Esophagus (tissue), 2 donors: ENCODE data around the gene ZBTB20. TPM values are rescaled to one million over a fixed set of nuclear protein-coding genes. Genes with fewer than 3 reads are reported as not detected.

ENCODE experiments used
- H3K27ac ChIP-seq, 2 donors: one replicate each; pipeline ENCODE4 v1.5.1; 2013; ENCODE audit warnings: low read depth in 2 of 2, mild to moderate bottlenecking in 2 of 2, inconsistent platforms in 1 of 2, low read length in 1 of 2, moderate library complexity in 1 of 2
- H3K27me3 ChIP-seq, 2 donors: one replicate each; pipeline ENCODE4 v1.6.1; 2013; ENCODE audit warnings: low read length in 2 of 2, control low read depth in 1 of 2, mild to moderate bottlenecking in 1 of 2; ENCODE audit not compliant: insufficient read depth in 2 of 2, control insufficient read depth in 1 of 2
- H3K36me3 ChIP-seq, 2 donors: one replicate each; pipeline ENCODE4 v1.6.1; 2013; ENCODE audit warnings: low read length in 1 of 2; ENCODE audit not compliant: control insufficient read depth in 2 of 2, insufficient read depth in 2 of 2
- H3K4me1 ChIP-seq, 2 donors: one replicate each; pipeline ENCODE4 v1.6.1; 2013; ENCODE audit warnings: low read length in 1 of 2; ENCODE audit not compliant: control insufficient read depth in 2 of 2, insufficient read depth in 2 of 2
- H3K4me3 ChIP-seq, 2 donors: one replicate each; pipeline ENCODE4 v1.5.1; 2013; ENCODE audit warnings: low read length in 2 of 2, mild to moderate bottlenecking in 2 of 2, low read depth in 1 of 2, moderate library complexity in 1 of 2
- H3K9me3 ChIP-seq, 2 donors: one replicate each; pipeline ENCODE4 v1.6.1; 2013; ENCODE audit warnings: mild to moderate bottlenecking in 2 of 2, low read depth in 1 of 2, low read length in 1 of 2, moderate library complexity in 1 of 2; ENCODE audit not compliant: control insufficient read depth in 2 of 2, insufficient read depth in 1 of 2
- WGBS, 2 donors: extraction: QIAGEN DNeasy Blood & Tissue Kit; methylation state at CpG; one replicate each; pipeline ENCODE4 v1.1.7; 2013; 5-methylcytosine and 5-hydroxymethylcytosine counted together
- polyA plus RNA-seq, 2 donors: library from polyadenylated mRNA; stranded (reverse); fragments of 200-250 nt; gene quantifications; one replicate each; pipeline ENCODE4 v1.2.3, GENCODE V29; 2013
- donor health status: healthy with polysubstance abuse.
- donor health status: Bipolar disorder and iron deficiency.

ZBTB20 gene
- polyA plus RNA-seq, 2 donors, result 0.16 to 1.3 TPM

GRCh38 chr3:114839476-114839875, 307.6 kb downstream of the ZBTB20 start:
- H3K4me1 ChIP-seq, result no peaks in the 10 kb centered on the region
- no peaks in the 10 kb centered on the region for H3K9me3 ChIP-seq
- no peak overlapping the region for H3K4me3 ChIP-seq
- no peak overlapping the region for H3K27ac ChIP-seq
- 86 to 92% methylated on average over 2 of the region's 2 CpGs for WGBS, 2 donors
- H3K27me3 ChIP-seq, result no peaks in the 10 kb centered on the region
- H3K36me3 ChIP-seq, result no peaks in the 10 kb centered on the region

DNA sequence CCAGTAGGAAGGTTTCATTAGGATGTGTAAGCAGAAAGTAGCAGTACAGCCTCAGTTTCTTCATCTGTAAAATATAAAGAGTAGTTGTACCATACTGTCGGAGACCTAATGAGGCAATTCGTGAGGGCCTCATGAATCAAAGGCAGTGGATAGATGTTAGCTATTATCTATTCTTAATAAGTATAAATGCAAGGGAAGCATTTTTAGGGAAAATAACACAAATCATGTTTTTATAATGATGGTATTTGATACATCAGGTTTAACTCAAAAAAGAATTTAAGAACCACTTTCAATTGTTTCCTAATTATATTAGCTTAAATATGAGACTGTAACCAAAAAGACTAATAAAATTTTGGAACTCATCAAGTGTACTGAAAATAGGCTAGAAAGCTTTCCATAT, 309.1 kb downstream of the ZBTB20 start:
- Histone ChIP-seq H3K4me1 (no peaks in the 10 kb centered on the region), H3K4me3 (no peak overlapping the region), H3K27ac (no peak overlapping the region), H3K36me3 (no peaks in the 10 kb centered on the region), H3K27me3 (no peaks in the 10 kb centered on the region), H3K9me3 (no peaks in the 10 kb centered on the region)
- 66 to 98% methylated on average over 2 of the region's 2 CpGs for WGBS, 2 donors

DNA sequence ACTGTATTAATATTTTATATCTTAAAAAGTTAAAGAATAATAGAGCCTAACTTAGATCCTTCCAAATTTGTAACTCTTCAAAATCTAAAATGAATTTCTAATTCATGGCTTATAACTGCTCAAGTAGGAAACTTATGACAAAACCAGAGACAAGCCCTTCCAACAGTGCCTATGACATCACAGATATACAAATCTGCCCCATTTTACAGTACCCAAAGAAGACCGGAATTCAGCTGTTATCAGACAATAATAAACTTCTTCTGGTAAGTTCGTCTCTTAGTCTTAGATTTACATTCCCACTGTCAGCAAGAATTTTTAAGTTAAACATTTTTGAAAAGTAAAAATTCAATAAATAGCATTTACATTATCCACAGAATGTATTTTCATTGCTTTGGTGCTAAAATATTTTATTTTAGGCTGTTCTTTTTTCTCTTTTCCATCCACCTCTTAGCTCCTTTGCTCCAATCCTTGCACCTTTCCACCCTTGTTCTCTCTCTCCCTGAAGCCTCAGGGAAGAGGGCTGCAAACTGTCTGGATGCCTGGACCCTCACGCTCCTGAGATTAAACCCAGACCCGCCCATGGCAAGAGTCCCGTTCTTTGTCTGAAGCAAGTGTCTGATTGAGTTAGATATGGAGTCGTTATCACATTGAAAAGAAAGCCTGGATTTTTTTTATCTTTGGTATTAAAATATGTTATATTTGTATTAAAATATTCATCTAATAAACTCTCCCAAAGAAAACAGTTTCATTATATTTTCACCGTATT, 312.7 kb downstream of the ZBTB20 start:
- WGBS, 2 donors, result 60 to 64% methylated on average over 7 of the region's 7 CpGs
- Histone ChIP-seq H3K36me3 (no peaks in the 10 kb centered on the region), H3K4me1 (no peaks in the 10 kb centered on the region), H3K27me3 (no peaks in the 10 kb centered on the region), H3K4me3 (no peak overlapping the region), H3K9me3 (no peaks in the 10 kb centered on the region), H3K27ac (no peak overlapping the region)

DNA sequence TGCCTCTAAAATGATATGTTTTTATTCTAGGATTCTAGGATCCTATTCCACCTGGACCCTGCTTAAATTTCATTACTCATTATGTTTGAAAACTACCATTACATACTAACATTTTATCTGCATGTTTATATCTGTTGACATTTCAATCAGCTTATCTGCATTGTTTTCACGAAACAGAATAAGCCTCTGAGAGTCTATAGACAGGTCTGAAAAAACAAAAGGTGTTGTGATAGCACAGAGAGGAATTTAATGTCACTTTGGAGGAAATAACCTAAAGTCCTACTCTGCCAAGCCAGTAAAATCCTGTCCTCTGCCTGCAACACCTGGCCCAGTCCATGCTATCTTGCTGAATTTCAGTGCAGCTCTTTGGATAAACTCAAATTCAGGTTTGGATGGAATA, 315.2 kb downstream of the ZBTB20 start:
- WGBS, 2 donors, result 79 to 89% methylated on average over 1 of the region's 1 CpG
- Histone ChIP-seq H3K27me3 (no peaks in the 10 kb centered on the region), H3K4me3 (no peak overlapping the region), H3K4me1 (no peaks in the 10 kb centered on the region), H3K36me3 (no peaks in the 10 kb centered on the region), H3K9me3 (no peaks in the 10 kb centered on the region), H3K27ac (no peak overlapping the region)

- no peak overlapping the region for H3K27ac ChIP-seq
- H3K36me3 ChIP-seq, result no peaks in the 10 kb centered on the region
- H3K4me3 ChIP-seq, result no peak overlapping the region
- H3K27me3 ChIP-seq, result no peaks in the 10 kb centered on the region
- no peaks in the 10 kb centered on the region for H3K9me3 ChIP-seq
- WGBS, 2 donors, result 93 to 96% methylated on average over 4 of the region's 4 CpGs
- H3K4me1 ChIP-seq, result no peaks in the 10 kb centered on the region
These were observed 316.4 kb downstream of the ZBTB20 start for GRCh38 chr3:114830652-114831051.

DNA sequence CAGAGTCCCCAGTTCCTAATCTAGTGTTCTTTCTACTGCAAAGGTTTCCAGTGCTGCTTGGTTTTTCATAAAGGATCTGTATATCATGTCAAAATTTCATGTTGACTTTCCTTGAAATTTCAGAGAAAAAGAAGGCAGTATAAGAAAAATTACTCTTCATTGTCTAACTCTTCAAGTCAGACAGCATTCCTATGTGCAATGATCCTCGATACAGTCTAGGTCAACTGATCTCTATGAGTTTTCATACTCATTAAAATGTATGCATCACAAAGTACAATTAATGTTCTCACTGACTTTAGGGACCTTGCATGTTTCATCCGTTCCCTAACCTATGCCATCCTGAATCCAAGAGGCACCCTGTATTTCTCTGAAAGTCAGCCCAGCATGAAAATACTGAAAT, 317.3 kb downstream of the ZBTB20 start:
- 68 to 80% methylated on average over 2 of the region's 2 CpGs for WGBS, 2 donors
- no peaks in the 10 kb centered on the region for H3K27me3 ChIP-seq

DNA sequence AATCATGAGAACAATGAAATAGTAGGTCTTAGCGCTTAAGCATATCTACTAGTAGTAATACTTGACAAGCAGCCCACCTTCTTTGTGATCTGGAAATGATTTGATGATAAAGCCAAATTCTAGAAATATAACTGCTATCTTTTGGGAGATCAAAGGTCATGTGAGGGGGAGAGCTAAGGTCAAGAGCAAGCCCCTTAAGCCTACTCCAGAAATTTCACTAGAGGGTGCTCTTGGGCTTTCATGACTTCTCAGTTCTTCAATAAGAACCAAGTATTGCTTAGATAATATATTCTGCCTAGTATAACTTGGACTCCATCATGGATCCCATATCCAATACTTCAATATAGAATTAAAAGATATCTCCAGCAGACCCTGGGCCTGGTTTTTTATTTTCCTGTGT, 319.6 kb downstream of the ZBTB20 start:
- no peaks in the 10 kb centered on the region for H3K4me1 ChIP-seq
- H3K36me3 ChIP-seq, result no peaks in the 10 kb centered on the region
- no peaks in the 10 kb centered on the region for H3K9me3 ChIP-seq
- 96 to 97% methylated on average over 1 of the region's 1 CpG for WGBS, 2 donors
- no peak overlapping the region for H3K27ac ChIP-seq
- H3K4me3 ChIP-seq, result no peak overlapping the region
- H3K27me3 ChIP-seq, result no peaks in the 10 kb centered on the region

More for the DNA sequence above, 317.3 kb downstream of the ZBTB20 start:
- no peak overlapping the region for H3K4me3 ChIP-seq
- H3K36me3 ChIP-seq, result no peaks in the 10 kb centered on the region
- no peak overlapping the region for H3K27ac ChIP-seq
- no peaks in the 10 kb centered on the region for H3K4me1 ChIP-seq
- no peaks in the 10 kb centered on the region for H3K9me3 ChIP-seq

GRCh38 chr3:114824014-114824413, 323.1 kb downstream of the ZBTB20 start:
- WGBS, 2 donors, result 82 to 97% methylated on average over 1 of the region's 1 CpG
- no peaks in the 10 kb centered on the region for H3K4me1 ChIP-seq
- H3K27me3 ChIP-seq, result no peaks in the 10 kb centered on the region
- H3K9me3 ChIP-seq, result no peaks in the 10 kb centered on the region
- no peak overlapping the region for H3K27ac ChIP-seq
- no peaks in the 10 kb centered on the region for H3K36me3 ChIP-seq
- no peak overlapping the region for H3K4me3 ChIP-seq

DNA sequence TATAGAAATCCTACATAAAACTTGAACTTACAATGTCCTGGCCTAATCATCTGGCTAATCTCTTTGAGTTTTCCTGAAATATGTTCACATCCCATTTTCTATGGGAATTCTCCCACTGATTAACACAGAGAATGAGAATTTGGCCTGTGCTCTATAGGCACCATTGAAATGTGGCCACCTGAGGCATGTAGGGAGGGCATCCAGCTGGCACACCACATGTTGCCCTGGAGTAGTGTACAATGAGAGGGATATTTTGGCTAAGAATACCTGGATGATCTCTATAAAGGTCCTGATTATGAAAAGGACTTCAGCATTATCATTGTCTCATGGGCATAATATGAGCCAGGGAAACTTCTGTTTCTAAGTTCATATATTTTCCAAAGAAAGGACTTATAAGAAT, 324.0 kb downstream of the ZBTB20 start:
- H3K27ac ChIP-seq, result no peak overlapping the region
- H3K36me3 ChIP-seq, result no peaks in the 10 kb centered on the region
- H3K27me3 ChIP-seq, result no peaks in the 10 kb centered on the region
- no peaks in the 10 kb centered on the region for H3K4me1 ChIP-seq
- no peaks in the 10 kb centered on the region for H3K9me3 ChIP-seq
- no peak overlapping the region for H3K4me3 ChIP-seq

DNA sequence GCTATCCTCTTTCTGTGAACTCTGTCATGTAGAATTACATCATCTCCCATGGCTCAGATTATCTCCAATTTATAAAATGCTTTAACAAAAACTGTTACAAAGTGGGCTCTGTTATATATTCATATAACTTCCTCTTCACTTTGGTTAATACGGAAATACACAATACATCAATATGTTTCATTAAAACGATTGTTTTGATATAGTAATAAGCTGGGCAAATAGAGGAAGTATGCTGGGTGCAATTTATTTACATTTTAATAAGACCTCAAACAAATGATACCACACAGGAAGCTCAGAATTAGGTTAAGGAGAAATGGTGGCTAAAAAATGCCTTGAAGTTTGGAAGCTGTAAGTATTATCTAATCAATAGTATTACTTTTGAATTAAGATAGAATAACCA, 331.0 kb downstream of the ZBTB20 start:
- Histone ChIP-seq H3K27me3 (no peaks in the 10 kb centered on the region), H3K4me1 (no peaks in the 10 kb centered on the region), H3K27ac (no peak overlapping the region), H3K36me3 (no peaks in the 10 kb centered on the region), H3K4me3 (no peak overlapping the region), H3K9me3 (no peaks in the 10 kb centered on the region)
- WGBS, 2 donors, result 61 to 68% methylated on average over 2 of the region's 2 CpGs
